ENCODE data around the gene PRPF38B. TPM values are rescaled to one million over a fixed set of nuclear protein-coding genes. Genes with fewer than 3 reads are reported as not detected.

PRPF38B gene
- polyA plus RNA-seq, 2 of the 4 experiments (the other 2 are of a cell fraction), result 38.8 to 41.6 TPM

DNA sequence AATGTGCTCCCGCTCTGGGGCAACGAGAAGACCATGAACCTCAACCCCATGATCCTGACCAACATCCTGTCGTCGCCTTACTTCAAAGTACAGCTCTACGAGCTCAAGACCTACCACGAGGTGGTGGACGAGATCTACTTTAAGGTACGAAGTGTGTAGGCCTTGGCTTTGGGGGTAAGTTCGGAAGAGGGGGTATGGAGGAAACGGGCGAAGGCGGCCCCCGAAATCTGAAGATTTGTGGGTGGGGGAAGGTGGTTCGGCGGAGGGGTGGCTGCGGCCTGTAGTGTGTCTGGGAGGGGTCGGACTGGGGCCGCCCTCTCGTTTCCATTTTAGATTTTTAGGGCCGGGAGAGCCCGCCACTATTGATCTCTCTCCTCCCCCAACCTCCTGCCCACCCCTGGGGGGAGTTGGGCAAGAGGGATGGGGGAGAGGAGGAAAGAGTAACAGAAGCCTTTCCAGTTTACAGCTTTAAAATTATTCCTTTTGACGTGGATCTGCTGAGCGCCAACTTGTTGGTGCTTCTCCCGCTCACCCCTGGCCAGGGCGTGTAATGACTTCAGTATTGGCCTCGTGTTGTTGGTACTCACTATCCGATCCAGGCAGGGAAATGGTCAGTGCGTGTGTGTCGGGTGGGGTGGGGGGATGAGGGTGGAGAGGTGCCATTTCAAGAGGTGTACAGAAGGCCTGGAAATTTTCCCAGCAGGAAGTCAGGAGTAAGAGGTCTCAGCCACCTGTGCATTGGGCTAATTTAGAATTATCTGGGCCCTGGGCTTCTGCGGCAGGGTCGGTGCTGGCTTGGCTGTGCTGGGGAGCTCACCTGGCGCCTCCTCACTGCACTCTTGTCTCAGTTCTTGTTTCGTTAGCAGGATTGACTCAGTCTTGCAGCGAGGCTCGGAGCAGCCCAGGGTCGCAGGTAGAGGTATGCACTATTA, 880 bp downstream of the PRPF38B start:
- Histone ChIP-seq H3K9me3 (no peaks in the 10 kb centered on the region), H3K4me2 (peak overlapping the region; percentile 82), H3K4me3 (peak overlapping the region; percentile 96), H3K27ac (peak overlapping the region; percentile 94 to 96), H3K4me1 (peaks cover 19% of the 10 kb centered on the region; the same call in 2 of the 3 replicates)
- FAIRE-seq (no peak), DNase-seq (ENCODE audit: low read depth in 1 of 2, low spot score in 1 of 2) (peak; percentile 27 to 71), ATAC-seq (peak; percentile 69 to 77)
- TF ChIP-seq TFCP2L1 (CRISPR knock-in tag; IDR thresholded peaks at IDR 0.05) (no peak), CHD4 (IDR thresholded peaks at IDR 0.05; ENCODE audit: borderline replicate concordance) (no peak), RNF2 (IDR thresholded peaks at IDR 0.05; ENCODE audit: borderline replicate concordance, low read depth) (no peak), JUNB (IDR thresholded peaks at IDR 0.05) (no peak), ZFP36 (IDR thresholded peaks at IDR 0.05; ENCODE audit: borderline replicate concordance, partially characterized antibody) (no peak), RAD21 (conservative IDR thresholded peaks at IDR 0.05 in 1 of 2, IDR thresholded peaks at IDR 0.05 in 1 of 2) (peak; percentile 8 to 24; a peak in 1 of 5 replicates), HDAC2 (IDR thresholded peaks at IDR 0.05) (no peak), MAFK (IDR thresholded peaks at IDR 0.05; ENCODE audit: partially characterized antibody) (no peak), HOXB5 (CRISPR knock-in tag; IDR thresholded peaks at IDR 0.05) (no peak), FOSL2 (IDR thresholded peaks at IDR 0.05) (no peak), FOSL2 (CRISPR knock-in tag; IDR thresholded peaks at IDR 0.05) (no peak)
- TF ChIP-seq, protein P1, sequence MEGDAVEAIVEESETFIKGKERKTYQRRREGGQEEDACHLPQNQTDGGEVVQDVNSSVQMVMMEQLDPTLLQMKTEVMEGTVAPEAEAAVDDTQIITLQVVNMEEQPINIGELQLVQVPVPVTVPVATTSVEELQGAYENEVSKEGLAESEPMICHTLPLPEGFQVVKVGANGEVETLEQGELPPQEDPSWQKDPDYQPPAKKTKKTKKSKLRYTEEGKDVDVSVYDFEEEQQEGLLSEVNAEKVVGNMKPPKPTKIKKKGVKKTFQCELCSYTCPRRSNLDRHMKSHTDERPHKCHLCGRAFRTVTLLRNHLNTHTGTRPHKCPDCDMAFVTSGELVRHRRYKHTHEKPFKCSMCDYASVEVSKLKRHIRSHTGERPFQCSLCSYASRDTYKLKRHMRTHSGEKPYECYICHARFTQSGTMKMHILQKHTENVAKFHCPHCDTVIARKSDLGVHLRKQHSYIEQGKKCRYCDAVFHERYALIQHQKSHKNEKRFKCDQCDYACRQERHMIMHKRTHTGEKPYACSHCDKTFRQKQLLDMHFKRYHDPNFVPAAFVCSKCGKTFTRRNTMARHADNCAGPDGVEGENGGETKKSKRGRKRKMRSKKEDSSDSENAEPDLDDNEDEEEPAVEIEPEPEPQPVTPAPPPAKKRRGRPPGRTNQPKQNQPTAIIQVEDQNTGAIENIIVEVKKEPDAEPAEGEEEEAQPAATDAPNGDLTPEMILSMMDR (IDR thresholded peaks at IDR 0.05), result 0 out of 3 replicates have a peak, but pooled peaks have one; percentile 11
- TF ChIP-seq, protein P2, sequence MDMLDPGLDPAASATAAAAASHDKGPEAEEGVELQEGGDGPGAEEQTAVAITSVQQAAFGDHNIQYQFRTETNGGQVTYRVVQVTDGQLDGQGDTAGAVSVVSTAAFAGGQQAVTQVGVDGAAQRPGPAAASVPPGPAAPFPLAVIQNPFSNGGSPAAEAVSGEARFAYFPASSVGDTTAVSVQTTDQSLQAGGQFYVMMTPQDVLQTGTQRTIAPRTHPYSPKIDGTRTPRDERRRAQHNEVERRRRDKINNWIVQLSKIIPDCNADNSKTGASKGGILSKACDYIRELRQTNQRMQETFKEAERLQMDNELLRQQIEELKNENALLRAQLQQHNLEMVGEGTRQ (IDR thresholded peaks at IDR 0.05), result no peak
- TF ChIP-seq, protein P3, sequence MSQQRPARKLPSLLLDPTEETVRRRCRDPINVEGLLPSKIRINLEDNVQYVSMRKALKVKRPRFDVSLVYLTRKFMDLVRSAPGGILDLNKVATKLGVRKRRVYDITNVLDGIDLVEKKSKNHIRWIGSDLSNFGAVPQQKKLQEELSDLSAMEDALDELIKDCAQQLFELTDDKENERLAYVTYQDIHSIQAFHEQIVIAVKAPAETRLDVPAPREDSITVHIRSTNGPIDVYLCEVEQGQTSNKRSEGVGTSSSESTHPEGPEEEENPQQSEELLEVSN (IDR thresholded peaks at IDR 0.05; ENCODE audit: borderline replicate concordance, low read depth), result no peak
- TF ChIP-seq, protein P4, sequence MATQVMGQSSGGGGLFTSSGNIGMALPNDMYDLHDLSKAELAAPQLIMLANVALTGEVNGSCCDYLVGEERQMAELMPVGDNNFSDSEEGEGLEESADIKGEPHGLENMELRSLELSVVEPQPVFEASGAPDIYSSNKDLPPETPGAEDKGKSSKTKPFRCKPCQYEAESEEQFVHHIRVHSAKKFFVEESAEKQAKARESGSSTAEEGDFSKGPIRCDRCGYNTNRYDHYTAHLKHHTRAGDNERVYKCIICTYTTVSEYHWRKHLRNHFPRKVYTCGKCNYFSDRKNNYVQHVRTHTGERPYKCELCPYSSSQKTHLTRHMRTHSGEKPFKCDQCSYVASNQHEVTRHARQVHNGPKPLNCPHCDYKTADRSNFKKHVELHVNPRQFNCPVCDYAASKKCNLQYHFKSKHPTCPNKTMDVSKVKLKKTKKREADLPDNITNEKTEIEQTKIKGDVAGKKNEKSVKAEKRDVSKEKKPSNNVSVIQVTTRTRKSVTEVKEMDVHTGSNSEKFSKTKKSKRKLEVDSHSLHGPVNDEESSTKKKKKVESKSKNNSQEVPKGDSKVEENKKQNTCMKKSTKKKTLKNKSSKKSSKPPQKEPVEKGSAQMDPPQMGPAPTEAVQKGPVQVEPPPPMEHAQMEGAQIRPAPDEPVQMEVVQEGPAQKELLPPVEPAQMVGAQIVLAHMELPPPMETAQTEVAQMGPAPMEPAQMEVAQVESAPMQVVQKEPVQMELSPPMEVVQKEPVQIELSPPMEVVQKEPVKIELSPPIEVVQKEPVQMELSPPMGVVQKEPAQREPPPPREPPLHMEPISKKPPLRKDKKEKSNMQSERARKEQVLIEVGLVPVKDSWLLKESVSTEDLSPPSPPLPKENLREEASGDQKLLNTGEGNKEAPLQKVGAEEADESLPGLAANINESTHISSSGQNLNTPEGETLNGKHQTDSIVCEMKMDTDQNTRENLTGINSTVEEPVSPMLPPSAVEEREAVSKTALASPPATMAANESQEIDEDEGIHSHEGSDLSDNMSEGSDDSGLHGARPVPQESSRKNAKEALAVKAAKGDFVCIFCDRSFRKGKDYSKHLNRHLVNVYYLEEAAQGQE (IDR thresholded peaks at IDR 0.05), result no peak
- TF ChIP-seq, protein P5, sequence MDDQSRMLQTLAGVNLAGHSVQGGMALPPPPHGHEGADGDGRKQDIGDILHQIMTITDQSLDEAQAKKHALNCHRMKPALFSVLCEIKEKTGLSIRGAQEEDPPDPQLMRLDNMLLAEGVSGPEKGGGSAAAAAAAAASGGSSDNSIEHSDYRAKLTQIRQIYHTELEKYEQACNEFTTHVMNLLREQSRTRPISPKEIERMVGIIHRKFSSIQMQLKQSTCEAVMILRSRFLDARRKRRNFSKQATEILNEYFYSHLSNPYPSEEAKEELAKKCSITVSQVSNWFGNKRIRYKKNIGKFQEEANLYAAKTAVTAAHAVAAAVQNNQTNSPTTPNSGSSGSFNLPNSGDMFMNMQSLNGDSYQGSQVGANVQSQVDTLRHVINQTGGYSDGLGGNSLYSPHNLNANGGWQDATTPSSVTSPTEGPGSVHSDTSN (IDR thresholded peaks at IDR 0.05), result no peak
- ChIA-PET CTCF (interaction anchor here (0.9 to 2.1 kb wide), 4 partner anchors 52 to 205 kb away, joined by 3 to 8 read pairs (median 4); no protein-coding TSS in a partner anchor), POLR2A (interaction anchor here (0.5 to 2.7 kb wide), 23 partner anchors 10 to 493 kb away, joined by 3 to 32 read pairs (median 4); partner anchors contain the start of genes EEIG2, GPSM2, HENMT1 and SLC25A24)
- WGBS (ENCODE audit: missing lambda C conversion rate), result under 1% methylated on average over 29 of the region's 36 CpGs

Measured in A549 (cell line).